Subcutaneous abdominal adipose tissue (tissue), 5 donors: ENCODE data around the gene ZNF441.
A peak's percentile ranks its signal among the peaks of the same experiment; 100 is the strongest.

ENCODE experiments used
- H3K27ac ChIP-seq: one replicate; pipeline ENCODE4 v1.7.0; 2013; ENCODE audit warnings: low read depth, mild to moderate bottlenecking, inconsistent platforms, low read length, moderate library complexity
- H3K27me3 ChIP-seq, 5 donors: one replicate each; pipeline ENCODE4 v1.7.0; 2013; ENCODE audit warnings: low read length in 5 of 5, inconsistent platforms in 1 of 5; ENCODE audit not compliant: control insufficient read depth in 5 of 5, insufficient read depth in 4 of 5
- H3K36me3 ChIP-seq, 5 donors: one replicate each; pipeline ENCODE4 v1.7.0; 2013; ENCODE audit warnings: low read length in 5 of 5; ENCODE audit not compliant: control insufficient read depth in 5 of 5, insufficient read depth in 5 of 5
- H3K4me1 ChIP-seq, 5 donors: one replicate each; pipeline ENCODE4 v1.7.0; 2013; ENCODE audit warnings: low read length in 5 of 5, mild to moderate bottlenecking in 3 of 5, moderate library complexity in 1 of 5; ENCODE audit not compliant: control insufficient read depth in 5 of 5, insufficient read depth in 5 of 5
- H3K4me3 ChIP-seq, 5 donors: one replicate each; pipeline ENCODE4 v1.7.0; 2013; ENCODE audit warnings: low read length in 5 of 5, low read depth in 1 of 5
- H3K9ac ChIP-seq, 5 donors: one replicate each; pipeline ENCODE4 v1.7.0; 2013; ENCODE audit warnings: low read length in 5 of 5, mild to moderate bottlenecking in 4 of 5, moderate library complexity in 3 of 5
- H3K9me3 ChIP-seq, 5 donors: one replicate each; pipeline ENCODE4 v1.7.0; 2013; ENCODE audit warnings: low read length in 5 of 5; ENCODE audit not compliant: control insufficient read depth in 5 of 5
- donor health status: healthy.
- donor health status: healthy.
- donor health status: healthy.
- donor health status: healthy.
- donor health status: healthy.

ZNF441 gene

DNA sequence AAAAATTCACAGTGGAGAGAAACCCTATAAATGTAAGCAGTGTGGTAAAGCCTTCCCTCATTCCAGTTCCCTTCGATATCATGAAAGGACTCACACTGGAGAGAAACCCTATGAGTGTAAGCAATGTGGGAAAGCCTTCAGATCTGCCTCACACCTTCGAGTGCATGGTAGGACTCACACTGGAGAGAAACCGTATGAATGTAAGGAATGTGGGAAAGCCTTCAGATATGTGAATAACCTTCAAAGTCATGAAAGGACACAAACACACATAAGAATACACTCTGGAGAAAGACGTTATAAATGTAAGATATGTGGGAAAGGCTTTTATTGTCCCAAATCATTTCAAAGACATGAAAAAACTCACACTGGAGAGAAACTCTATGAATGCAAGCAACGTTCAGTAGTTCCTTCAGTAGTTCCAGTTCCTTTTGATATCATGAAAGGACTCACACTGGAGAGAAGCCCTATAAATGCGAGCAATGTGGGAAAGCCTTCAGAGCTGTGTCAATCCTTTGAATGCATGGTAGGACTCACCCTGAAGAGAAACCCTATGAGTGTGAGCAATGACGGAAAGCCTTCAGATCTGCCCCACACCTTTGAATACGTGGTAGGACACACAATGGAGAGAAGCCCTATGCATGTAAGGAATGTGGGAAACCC is 65.6 kb downstream of the ZNF441 start:
- peaks cover 17 to 59% (median 30%) of the 10 kb centered on the region in 5 donors for H3K9me3 ChIP-seq
- peaks cover 0 to 2% (median 0%) of the 10 kb centered on the region in 5 donors for H3K27me3 ChIP-seq
- no peak overlapping the region for H3K27ac ChIP-seq
- H3K36me3 ChIP-seq, result peaks cover 21 to 40% (median 34%) of the 10 kb centered on the region in 5 donors
- peak overlapping the region; percentile 19 to 56 (median 41) for H3K4me3 ChIP-seq
- H3K9ac ChIP-seq, result no peak overlapping the region
- H3K4me1 ChIP-seq, result peaks cover 0 to 6% (median 0%) of the 10 kb centered on the region in 5 donors

DNA sequence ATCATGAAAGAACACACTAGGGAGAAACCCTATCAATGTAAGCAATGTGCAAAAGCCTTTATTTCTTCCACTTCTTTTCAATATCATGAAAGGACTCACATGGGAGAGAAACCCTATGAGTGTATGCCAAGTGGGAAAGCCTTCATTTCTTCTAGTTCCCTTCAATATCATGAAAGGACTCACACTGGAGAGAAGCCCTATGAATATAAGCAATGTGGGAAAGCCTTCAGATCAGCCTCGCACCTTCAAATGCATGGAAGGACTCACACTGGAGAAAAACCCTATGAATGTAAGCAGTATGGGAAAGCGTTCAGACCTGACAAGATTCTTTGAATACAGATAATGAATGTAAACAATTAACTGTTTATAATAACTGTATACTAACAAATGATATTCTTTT is 66.7 kb downstream of the ZNF441 start:
- H3K9ac ChIP-seq, result no peak overlapping the region
- H3K27ac ChIP-seq, result no peak overlapping the region
- peak overlapping the region; percentile 26 to 56 (median 40) for H3K4me3 ChIP-seq
- H3K4me1 ChIP-seq, result peaks cover 0 to 6% (median 0%) of the 10 kb centered on the region in 5 donors
- peaks cover 21 to 40% (median 34%) of the 10 kb centered on the region in 5 donors for H3K36me3 ChIP-seq
- peaks cover 0 to 2% (median 0%) of the 10 kb centered on the region in 5 donors for H3K27me3 ChIP-seq
- peaks cover 17 to 59% (median 30%) of the 10 kb centered on the region in 5 donors for H3K9me3 ChIP-seq
